Retinal pigment epithelial cell (primary cell): ENCODE data around the gene TRIM67.
A peak's percentile ranks its signal among the peaks of the same experiment; 100 is the strongest.
"Not testable (repeated sequence)": the region's sequence is repeated elsewhere in the genome, so short reads cannot be mapped to it uniquely, and the experiment has no call there.

Experiments used
- DNase-seq: peaks from one replicate; pipeline ENCODE4 v3.0.0-alpha.2; 2010; ENCODE audit warnings: low read depth
- H3K4me3 ChIP-seq: 2 replicates; pipeline ENCODE4 v1.5.1; 2011; ENCODE audit warnings: mild to moderate bottlenecking, low read length, control low read depth, moderate library complexity
- CTCF ChIP-seq: conservative IDR thresholded peaks from 2 replicates; pipeline ENCODE4 v1.5.1; 2011; ENCODE audit warnings: low read depth, low read length, control low read depth, inconsistent platforms

TRIM67 gene

GRCh38 chr1:231157311-231157710 is 4.5 kb upstream of the TRIM67 start:
- TF ChIP-seq CTCF = no peak

GRCh38 chr1:231158141-231158540 is 3.7 kb upstream of the TRIM67 start:
- H3K4me3 ChIP-seq, DNase-seq: not testable (repeated sequence)

More at GRCh38 chr1:231157311-231157710, 4.5 kb upstream of the TRIM67 start:
- no peak for DNase-seq
- H3K4me3 ChIP-seq = no peak overlapping the region

- no peak for DNase-seq
- no peak for TF ChIP-seq CTCF
These were observed 2.5 kb upstream of the TRIM67 start for GRCh38 chr1:231159202-231159962.

GRCh38 chr1:231159963-231160761 is 1.7 kb upstream of the TRIM67 start:
- no peak for DNase-seq
- TF ChIP-seq CTCF = no peak
- no peak overlapping the region for H3K4me3 ChIP-seq

More at GRCh38 chr1:231159202-231159962, 2.5 kb upstream of the TRIM67 start:
- H3K4me3 ChIP-seq = no peak overlapping the region

- peak overlapping the region; percentile 30 for H3K4me3 ChIP-seq
- TF ChIP-seq CTCF = no peak
- DNase-seq = no peak
These were observed 777 bp upstream of the TRIM67 start for GRCh38 chr1:231160895-231161666.

GRCh38 chr1:231162297-231162969 is 575 bp downstream of the TRIM67 start:
- no peak for DNase-seq
- TF ChIP-seq CTCF = no peak
- peak overlapping the region; percentile 27 for H3K4me3 ChIP-seq
